Measurements from ENCODE around the gene TUBA1B. TPM values are rescaled to one million over a fixed set of nuclear protein-coding genes. Genes with fewer than 3 reads are reported as not detected.

Gene TUBA1B
- total and polyA plus RNA-seq, 2 of the 13 experiments (the other 11 are each of a cell fraction or from before 2014, with no cell fraction given) = 1,275 to 1,353 TPM

DNA sequence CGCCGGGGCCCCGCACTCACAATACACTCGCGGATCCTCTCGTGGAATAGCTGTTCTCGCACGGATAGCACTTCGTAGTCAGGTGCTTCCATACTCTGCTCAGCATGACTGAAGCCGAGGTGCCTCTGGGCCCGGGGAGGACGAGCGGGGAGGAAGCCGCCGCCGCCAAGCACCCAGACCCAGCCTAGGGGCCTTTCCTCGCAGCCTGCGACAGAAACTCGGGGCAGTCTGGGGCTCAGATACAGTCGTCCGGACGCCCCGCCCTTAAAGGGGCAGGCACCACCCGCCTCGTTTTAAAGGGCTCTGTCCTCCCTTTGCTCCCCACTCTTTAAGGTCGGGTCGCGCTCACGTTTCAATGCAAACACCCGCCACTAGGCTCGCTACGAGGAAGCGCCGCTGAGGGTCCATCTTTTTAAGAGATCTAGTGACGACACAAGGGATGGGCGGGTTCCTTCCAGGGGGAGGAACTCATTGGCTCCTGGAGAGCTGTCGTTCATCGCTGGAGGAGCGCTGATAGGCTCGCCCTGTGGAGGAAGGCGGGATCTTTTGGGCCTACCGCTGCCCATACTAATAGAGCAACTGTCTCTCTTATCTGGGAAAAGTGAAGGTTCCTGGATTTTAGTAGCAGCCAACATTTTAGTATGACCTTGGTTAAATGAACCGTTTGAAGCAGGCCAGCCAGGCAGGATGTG is 20.6 kb downstream of the TUBA1B start, which contains the start of gene LMBR1L (continued):
- TF ChIP-seq REL (CRISPR knock-in tag; conservative IDR thresholded peaks at IDR 0.05) (no peak), ZNF335 (CRISPR knock-in tag; IDR thresholded peaks at IDR 0.05) (0 out of 2 replicates have a peak, but pooled peaks have one; percentile 37), RERE (CRISPR knock-in tag; IDR thresholded peaks at IDR 0.05; ENCODE audit: low read depth) (no peak), KDM5B (CRISPR knock-in tag; IDR thresholded peaks at IDR 0.05; ENCODE audit: borderline replicate concordance) (peak; percentile 72; the same call in 1 of the 2 replicates), HNRNPH1 (optimal IDR thresholded peaks at IDR 0.05; ENCODE audit: low read depth, low read length) (no peak), IRX3 (CRISPR knock-in tag; IDR thresholded peaks at IDR 0.05; ENCODE audit: borderline replicate concordance, low read depth) (no peak), ATF1 (CRISPR knock-in tag; IDR thresholded peaks at IDR 0.05) (peak; percentile 86), ZNF775 (CRISPR knock-in tag; IDR thresholded peaks at IDR 0.05; ENCODE audit: borderline replicate concordance) (no peak), ELF1 (CRISPR knock-in tag; IDR thresholded peaks at IDR 0.05) (peak; percentile 76), PRDM4 (CRISPR knock-in tag; IDR thresholded peaks at IDR 0.05; ENCODE audit: borderline replicate concordance) (no peak), ZBTB10 (CRISPR knock-in tag; IDR thresholded peaks at IDR 0.05; ENCODE audit: borderline replicate concordance) (no peak), MAFF (IDR thresholded peaks at IDR 0.05; ENCODE audit: low read depth, low read length) (no peak), ZNF563 (CRISPR knock-in tag; IDR thresholded peaks at IDR 0.05) (peak; percentile 68; the same call in 1 of the 2 replicates), ZNF776 (CRISPR knock-in tag; IDR thresholded peaks at IDR 0.05) (no peak), STAT5B (CRISPR knock-in tag; IDR thresholded peaks at IDR 0.05) (no peak), TCF12 (IDR thresholded peaks at IDR 0.05) (no peak), TCF12 (CRISPR knock-in tag; IDR thresholded peaks at IDR 0.05) (no peak), ZNF282 (IDR thresholded peaks at IDR 0.05; ENCODE audit: partially characterized antibody) (no peak), CENPT (CRISPR knock-in tag; IDR thresholded peaks at IDR 0.05; ENCODE audit: low read depth) (no peak), ZNF256 (CRISPR knock-in tag; conservative IDR thresholded peaks at IDR 0.05) (no peak)
